ENCODE measurements around the gene VAPB. TPM values are rescaled to one million over a fixed set of nuclear protein-coding genes. Genes with fewer than 3 reads are reported as not detected.

The VAPB gene
- total RNA-seq, 1 experiment from 2014 or later, result 65.1 TPM

GRCh38 chr20:58459058-58459750 is 70.2 kb downstream of the VAPB start:
- Histone ChIP-seq H3K27me3 (ENCODE audit: insufficient read depth, low read length) (no peaks in the 10 kb centered on the region), H3T11ph (ENCODE audit: low read length) (no peak overlapping the region), H3K79me2 (ENCODE audit: insufficient read depth, low read length) (no peaks in the 10 kb centered on the region), H3K79me1 (ENCODE audit: insufficient read depth, low read depth, low read length, poor library complexity, severe bottlenecking) (no peaks in the 10 kb centered on the region), H3K56ac (ENCODE audit: insufficient read length, low read depth, low read length) (no peak overlapping the region), H3K9ac (ENCODE audit: extremely low read depth, insufficient read length, low read length) (no peak overlapping the region), H4K20me1 (ENCODE audit: control insufficient read depth, insufficient read depth, insufficient read length) (no peaks in the 10 kb centered on the region), H2BK5ac (ENCODE audit: insufficient read length, low read length) (no peak overlapping the region), H2BK20ac (ENCODE audit: low read depth, low read length, poor library complexity, severe bottlenecking) (no peak overlapping the region), H3K9me3 (ENCODE audit: control insufficient read depth, low read depth, low read length) (no peaks in the 10 kb centered on the region), H4K91ac (ENCODE audit: insufficient read length, low read depth, low read length) (no peak overlapping the region), H3K18ac (ENCODE audit: insufficient read length, low read depth, low read length) (no peak overlapping the region), H3K23ac (ENCODE audit: insufficient read length, low read depth, low read length) (no peak overlapping the region), H2BK15ac (ENCODE audit: low read depth, low read length) (no peak overlapping the region), H2AK5ac (ENCODE audit: insufficient read length, low read length) (no peak overlapping the region), H2AFZ (ENCODE audit: low read length) (no peak overlapping the region), H3K4me2 (ENCODE audit: insufficient read depth, insufficient read length, low read length) (no peak overlapping the region), H4K5ac (ENCODE audit: insufficient read length, low read depth, low read length) (no peak overlapping the region), H3K27ac (ENCODE audit: insufficient read length, low read depth, low read length) (no peak overlapping the region), H3K4ac (ENCODE audit: low read depth, low read length) (no peak overlapping the region), H3K4me1 (ENCODE audit: insufficient read depth, low read length) (no peaks in the 10 kb centered on the region), H3K23me2 (ENCODE audit: insufficient read length, low read depth, low read length, poor library complexity, severe bottlenecking) (no peaks in the 10 kb centered on the region), H4K8ac (replicated peaks; ENCODE audit: insufficient read length, low read depth, low read length) (no peak overlapping the region), H2BK120ac (ENCODE audit: low read depth, low read length, poor library complexity, severe bottlenecking) (no peak overlapping the region), H3K14ac (ENCODE audit: insufficient read depth, low read length) (no peak overlapping the region), H2BK12ac (ENCODE audit: insufficient read length, low read depth, low read length) (no peak overlapping the region)
- Mint-ChIP-seq H3K36me3 (ENCODE audit: insufficient read depth in 1 of 3, low read depth in 3 of 3) (peaks cover 7 to 16% (median 7%) of the 10 kb centered on the region in 3 experiments; a peak in 4 of 7 replicates), H3K4me3 (no peak overlapping the region), H3K4me1 (peaks cover 14 to 19% of the 10 kb centered on the region in 2 experiments), H3K9me3 (peaks cover 5 to 6% of the 10 kb centered on the region in 2 experiments; a peak in 4 of 5 replicates), H3K27me3 (ENCODE audit: low read depth) (no peaks in the 10 kb centered on the region), H3K27ac (no peak overlapping the region)
- TF ChIP-seq, protein P1, sequence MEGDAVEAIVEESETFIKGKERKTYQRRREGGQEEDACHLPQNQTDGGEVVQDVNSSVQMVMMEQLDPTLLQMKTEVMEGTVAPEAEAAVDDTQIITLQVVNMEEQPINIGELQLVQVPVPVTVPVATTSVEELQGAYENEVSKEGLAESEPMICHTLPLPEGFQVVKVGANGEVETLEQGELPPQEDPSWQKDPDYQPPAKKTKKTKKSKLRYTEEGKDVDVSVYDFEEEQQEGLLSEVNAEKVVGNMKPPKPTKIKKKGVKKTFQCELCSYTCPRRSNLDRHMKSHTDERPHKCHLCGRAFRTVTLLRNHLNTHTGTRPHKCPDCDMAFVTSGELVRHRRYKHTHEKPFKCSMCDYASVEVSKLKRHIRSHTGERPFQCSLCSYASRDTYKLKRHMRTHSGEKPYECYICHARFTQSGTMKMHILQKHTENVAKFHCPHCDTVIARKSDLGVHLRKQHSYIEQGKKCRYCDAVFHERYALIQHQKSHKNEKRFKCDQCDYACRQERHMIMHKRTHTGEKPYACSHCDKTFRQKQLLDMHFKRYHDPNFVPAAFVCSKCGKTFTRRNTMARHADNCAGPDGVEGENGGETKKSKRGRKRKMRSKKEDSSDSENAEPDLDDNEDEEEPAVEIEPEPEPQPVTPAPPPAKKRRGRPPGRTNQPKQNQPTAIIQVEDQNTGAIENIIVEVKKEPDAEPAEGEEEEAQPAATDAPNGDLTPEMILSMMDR (conservative IDR thresholded peaks at IDR 0.05), result no peak
- no CpG with 5 or more reads among the region's 5 CpGs for WGBS (ENCODE audit: extremely low coverage, insufficient read length, low lambda C conversion rate)
- DNase-seq, result no peak
